HG03039 (cell line): ENCODE results near the gene R3HDM2.

Experiments used
- ATAC-seq: cut with Tn5 transposase; IDR thresholded peaks from one replicate; pipeline ENCODE4 v1.9.1; 2021; ENCODE audit warnings: mild to moderate bottlenecking, moderate library complexity; ENCODE audit not compliant: unreplicated experiment

The R3HDM2 gene

DNA sequence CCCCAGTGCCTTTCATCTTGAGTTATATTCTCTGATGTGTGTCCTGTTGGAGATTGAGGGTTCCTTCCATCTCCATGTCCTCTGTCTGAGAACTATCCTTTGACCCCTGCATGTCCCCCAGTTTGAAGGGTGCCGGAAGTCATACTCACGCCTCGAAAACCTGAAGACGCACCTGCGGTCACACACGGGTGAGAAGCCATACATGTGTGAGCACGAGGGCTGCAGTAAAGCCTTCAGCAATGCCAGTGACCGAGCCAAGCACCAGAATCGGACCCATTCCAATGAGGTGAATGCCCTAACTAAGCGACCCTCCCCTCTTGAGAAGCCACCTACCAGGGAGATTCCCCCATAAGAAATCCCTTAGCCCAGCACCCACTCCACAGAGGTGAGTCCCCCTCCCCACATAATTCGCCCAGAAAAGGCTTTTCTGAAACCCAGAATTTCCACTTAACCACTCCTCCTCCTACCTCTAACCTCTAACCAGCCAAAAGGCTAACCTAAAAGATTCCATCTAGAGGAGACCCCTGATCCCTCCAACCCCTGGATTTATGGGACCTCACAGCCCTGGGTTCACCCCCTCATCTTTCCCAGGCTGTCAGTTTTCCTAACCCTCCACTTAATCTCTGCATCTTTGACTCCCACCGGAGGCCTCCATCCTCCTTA lies 36.5 kb upstream of the R3HDM2 start:
- no peak for ATAC-seq

- no peak for ATAC-seq
These were observed 35.1 kb upstream of the R3HDM2 start for GRCh38 chr12:57465747-57466505.

GRCh38 chr12:57465030-57465746 lies 34.3 kb upstream of the R3HDM2 start:
- ATAC-seq, result no peak

GRCh38 chr12:57464569-57464968 lies 33.7 kb upstream of the R3HDM2 start:
- ATAC-seq, result no peak

DNA sequence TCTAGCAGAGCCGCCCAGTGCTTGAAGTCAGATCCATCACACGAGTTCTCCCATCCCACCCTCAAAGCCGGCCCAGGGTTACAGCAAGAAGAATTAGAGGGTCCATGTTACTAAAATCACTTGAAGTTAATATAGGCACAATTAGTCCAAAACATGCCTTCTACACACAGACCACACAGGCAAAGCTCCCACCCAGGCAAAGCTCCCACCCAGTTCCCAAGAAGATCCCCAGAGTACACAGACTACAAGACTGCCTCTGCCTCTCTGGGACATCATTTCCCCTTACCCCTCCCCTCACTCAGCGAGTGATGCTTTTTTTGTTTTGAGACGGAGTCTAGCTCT lies 32.0 kb upstream of the R3HDM2 start:
- ATAC-seq, result no peak

GRCh38 chr12:57462251-57462911 lies 31.5 kb upstream of the R3HDM2 start:
- peak; percentile 55 for ATAC-seq

- no peak for ATAC-seq
These were observed 31.0 kb upstream of the R3HDM2 start for GRCh38 chr12:57461917-57462250.

GRCh38 chr12:57461276-57461916 lies 30.6 kb upstream of the R3HDM2 start:
- no peak for ATAC-seq

DNA sequence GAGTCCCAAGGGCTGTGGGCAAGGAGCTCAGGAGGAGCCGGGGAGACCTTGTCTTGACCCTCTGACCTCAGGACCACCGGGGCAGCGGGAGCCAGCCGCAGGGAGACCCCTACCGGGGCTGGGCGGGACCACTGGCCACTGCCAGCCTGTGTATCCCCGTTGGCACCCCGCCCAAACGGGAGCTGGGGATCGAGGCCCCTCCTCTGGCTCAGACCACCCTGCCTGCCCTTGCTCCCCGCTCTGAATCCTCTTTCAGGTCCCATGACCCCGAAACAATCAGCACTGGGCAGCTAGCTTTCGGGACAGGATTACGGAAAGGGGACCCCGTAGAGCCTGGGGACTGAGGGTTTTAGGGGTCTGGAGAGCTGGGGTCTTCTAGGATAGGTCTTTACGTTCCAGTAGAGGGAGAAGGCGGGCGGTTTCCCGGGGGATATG lies 30.0 kb upstream of the R3HDM2 start:
- ATAC-seq, result no peak

GRCh38 chr12:57460468-57460784 lies 29.6 kb upstream of the R3HDM2 start:
- ATAC-seq, result no peak

DNA sequence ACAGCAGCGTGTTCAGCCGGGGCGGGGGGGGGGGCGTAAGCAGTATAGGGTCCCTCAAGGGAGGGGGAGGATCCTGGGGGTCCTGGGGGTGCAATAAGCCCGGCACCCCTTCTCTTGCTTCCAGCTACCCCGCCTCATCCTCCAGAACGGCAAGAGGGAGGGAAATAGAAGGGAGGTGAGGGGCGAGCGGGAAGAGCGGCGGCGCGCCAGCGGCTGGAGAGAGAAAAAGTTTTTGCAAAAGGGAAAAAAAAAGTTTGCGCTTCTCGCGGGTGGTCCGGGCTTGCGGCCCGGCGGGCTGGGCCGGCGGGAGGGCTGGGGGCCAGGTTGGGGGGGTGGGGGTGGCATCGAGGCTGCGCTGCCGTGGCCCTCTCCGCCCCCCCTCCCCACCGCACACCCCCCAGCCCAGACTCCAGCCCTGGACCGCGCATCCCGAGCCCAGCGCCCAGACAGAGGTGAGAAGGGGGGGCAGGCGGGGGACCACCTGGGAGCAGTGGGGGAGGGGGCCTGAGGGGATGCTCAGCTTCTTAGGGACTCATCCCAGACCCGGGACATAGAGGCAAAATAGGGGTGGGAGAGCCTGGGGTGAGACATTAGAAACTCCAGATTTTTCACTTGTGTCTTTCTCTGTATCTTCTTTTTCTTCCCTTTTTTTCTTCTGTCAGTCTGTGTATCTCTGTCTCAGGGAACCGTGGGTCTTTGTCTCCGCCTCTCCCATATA lies 29.1 kb upstream of the R3HDM2 start, which contains the start of gene GLI1:
TSS of gene GLI1 (plus strand) at position 36 of the 718 bp plus-strand sequence. CDS start 3,907 bp downstream, outside the sequence.
- no peak for ATAC-seq

DNA sequence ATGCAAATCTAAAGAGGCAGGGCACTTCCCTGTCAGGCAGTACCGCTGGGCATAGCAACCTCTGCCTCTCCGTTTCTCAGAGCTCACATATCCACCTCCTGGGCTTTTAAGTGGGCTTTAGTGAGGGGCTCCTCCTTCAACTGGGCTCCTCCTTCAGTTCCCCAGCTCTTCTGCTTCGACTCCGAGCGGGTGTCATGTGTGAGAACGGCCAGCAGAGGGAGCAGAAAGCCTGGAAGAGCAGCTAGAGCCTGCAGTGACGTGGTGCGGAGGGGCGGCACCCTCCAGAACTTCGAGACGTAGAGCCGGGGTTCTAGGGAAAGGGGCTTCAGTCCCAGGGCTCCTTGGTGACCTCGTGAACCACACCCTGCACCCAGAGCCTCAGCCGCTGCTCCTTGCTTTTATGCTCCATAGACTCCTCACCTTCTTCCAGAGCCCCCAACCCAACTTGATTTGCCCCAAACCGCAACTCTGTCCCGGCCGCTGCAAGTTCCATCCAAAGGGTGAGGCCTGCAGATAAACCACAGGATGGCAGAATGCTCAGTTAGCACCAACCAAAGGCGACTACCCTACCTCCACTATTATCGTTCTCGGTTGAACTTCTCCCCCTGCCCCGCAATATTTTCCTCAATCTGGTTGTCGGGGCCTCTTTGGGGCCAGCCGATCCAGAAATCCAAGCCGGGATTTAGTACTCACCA lies 28.4 kb upstream of the R3HDM2 start:
- ATAC-seq, result peak; percentile 55

DNA sequence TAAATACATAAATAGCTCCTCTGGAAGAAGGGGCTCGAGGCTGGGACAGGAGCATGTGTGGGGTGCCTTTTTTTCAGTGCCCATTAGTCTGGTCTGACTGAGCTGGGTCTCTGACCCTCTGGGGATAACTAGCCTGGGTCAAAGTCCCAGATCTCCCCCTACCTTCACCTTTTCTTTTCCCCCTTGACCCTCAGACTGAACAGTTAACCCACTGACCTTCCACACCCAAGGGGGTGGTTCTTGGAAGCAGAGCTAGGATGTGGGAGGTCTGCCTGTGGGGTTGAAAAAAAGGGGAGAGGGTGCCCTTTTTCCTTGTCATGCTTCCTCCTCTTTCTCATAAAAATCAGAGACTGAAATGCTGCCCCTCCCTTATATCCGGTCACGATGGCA lies 27.8 kb upstream of the R3HDM2 start:
- no peak for ATAC-seq

- no peak for ATAC-seq
These were observed 26.1 kb upstream of the R3HDM2 start for GRCh38 chr12:57456737-57457490.

- no peak for ATAC-seq
These were observed 25.4 kb upstream of the R3HDM2 start for GRCh38 chr12:57456145-57456700.

DNA sequence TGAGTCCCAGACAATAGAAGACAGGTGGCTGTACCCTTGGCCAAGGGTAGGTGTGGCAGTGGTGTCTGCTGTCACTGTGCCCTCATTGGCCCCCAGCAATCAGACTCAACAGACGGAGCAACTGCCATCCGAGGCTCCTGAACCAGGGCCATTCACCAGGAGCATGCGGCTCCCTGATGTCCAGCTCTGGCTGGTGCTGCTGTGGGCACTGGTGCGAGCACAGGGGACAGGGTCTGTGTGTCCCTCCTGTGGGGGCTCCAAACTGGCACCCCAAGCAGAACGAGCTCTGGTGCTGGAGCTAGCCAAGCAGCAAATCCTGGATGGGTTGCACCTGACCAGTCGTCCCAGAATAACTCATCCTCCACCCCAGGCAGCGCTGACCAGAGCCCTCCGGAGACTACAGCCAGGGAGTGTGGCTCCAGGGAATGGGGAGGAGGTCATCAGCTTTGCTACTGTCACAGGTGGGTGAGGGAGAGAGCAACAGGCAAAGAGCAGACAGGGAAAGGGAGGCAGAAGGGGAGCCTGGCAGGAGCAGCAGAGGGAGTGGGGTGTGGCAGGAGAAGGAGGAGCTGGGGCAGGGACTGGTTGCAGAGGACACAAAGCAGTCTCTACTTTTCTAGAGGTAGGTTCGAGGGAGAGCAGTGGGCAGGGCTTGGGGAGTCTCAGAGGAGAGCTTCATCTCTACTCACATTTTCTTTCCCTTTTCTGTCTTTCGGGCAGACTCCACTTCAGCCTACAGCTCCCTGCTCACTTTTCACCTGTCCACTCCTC lies 24.7 kb upstream of the R3HDM2 start:
- no peak for ATAC-seq

DNA sequence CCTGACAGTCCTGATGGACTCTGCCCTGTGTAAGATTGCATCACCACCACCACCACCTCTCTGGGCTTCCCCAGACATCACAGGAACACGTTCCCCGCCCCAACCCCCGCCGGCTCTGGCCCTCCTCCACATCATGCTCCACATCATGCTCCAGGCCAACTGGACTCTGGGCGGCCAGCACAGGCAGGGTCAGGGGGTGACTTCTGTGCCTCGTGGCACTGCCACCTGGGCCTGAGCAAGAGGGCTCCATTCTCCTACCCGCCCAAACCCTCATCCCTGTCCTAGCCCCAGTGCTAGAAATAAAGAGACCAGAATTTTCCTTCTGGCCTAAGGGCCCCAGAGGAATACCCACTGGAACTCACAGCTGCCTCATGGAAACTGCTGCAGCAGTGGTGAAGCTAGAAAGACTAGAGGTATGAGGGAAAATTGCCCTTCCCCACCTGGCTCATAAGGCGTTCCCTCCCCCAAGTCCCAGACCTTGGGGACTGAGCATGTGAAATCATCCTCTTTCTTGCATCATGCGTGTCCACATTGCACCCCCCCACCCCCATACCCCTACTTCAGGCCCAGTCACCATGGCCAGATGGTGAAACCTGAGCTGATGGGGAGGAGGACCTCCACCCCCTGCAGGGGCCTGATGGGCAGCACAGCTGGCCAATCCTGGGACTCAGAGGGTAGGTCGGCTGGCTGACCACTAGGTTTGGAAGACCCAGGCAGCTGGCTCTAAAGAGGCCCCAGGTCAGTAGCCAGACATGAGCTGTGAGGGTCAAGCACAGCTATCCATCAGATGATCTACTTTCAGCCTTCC lies 23.9 kb upstream of the R3HDM2 start, which contains the start of gene INHBE:
TSS of gene INHBE (plus strand) at position 742 of the 808 bp plus-strand sequence. CDS start 230 bp downstream, outside the sequence.
- ATAC-seq, result no peak
